Left lobe of liver (tissue), 2 donors: ENCODE results near the gene BPI. TPM values are rescaled to one million over a fixed set of nuclear protein-coding genes. Genes with fewer than 3 reads are reported as not detected.
"Not testable (repeated sequence)": the region's sequence is repeated elsewhere in the genome, so short reads cannot be mapped to it uniquely, and the experiment has no call there.

ENCODE experiments used
- ATAC-seq: fragments of 200-7000 bp; cut with Tn5 transposase; one replicate; pipeline ENCODE4 v1.9.1; 2020; ENCODE audit warnings: mild to moderate bottlenecking, moderate library complexity
- DNase-seq: peaks from one replicate; pipeline ENCODE4 v3.0.0-alpha.2; 2020; ENCODE audit warnings: low spot score
- total RNA-seq: library from RNA; stranded (reverse); gene quantifications from one replicate; pipeline ENCODE4 v1.2.1, GENCODE V29; 2021
- donor health status: DM: no; HTN: no; CAD: no; lungs with moderate emphysema.
- donor health status: DM: no; HTN: yes; CAD: no.

Gene BPI
- total RNA-seq, 1 donor from 2014 or later, result 0.48 TPM

GRCh38 chr20:38355161-38356012, 51.4 kb downstream of the BPI start:
- ATAC-seq (peak; percentile 81), DNase-seq (peak; percentile 97)

- DNase-seq, result no peak
- no peak for ATAC-seq
These were observed 53.8 kb downstream of the BPI start for GRCh38 chr20:38357653-38358207.

GRCh38 chr20:38358556-38358955, 54.6 kb downstream of the BPI start:
- ATAC-seq, result no peak
- no peak for DNase-seq

- ATAC-seq, result no peak
These were observed 59.2 kb downstream of the BPI start for GRCh38 chr20:38363004-38363747.

GRCh38 chr20:38369389-38369788, 65.4 kb downstream of the BPI start:
- DNase-seq, result no peak
- ATAC-seq, result peak; percentile 43

More at GRCh38 chr20:38363004-38363747, 59.2 kb downstream of the BPI start:
- no peak for DNase-seq

GRCh38 chr20:38372806-38373205, 68.8 kb downstream of the BPI start:
- DNase-seq, result no peak
- ATAC-seq, result peak; percentile 9

GRCh38 chr20:38373231-38373867, 69.4 kb downstream of the BPI start:
- peak; percentile 67 for DNase-seq
- ATAC-seq, result peak; percentile 80

- no peak for DNase-seq
- no peak for ATAC-seq
These were observed 69.9 kb downstream of the BPI start for GRCh38 chr20:38373898-38374297.

- DNase-seq (no peak), ATAC-seq (no peak)
These were observed 73.2 kb downstream of the BPI start for GRCh38 chr20:38377039-38377685.

GRCh38 chr20:38377838-38378237, 73.9 kb downstream of the BPI start:
- not testable (repeated sequence) for DNase-seq, ATAC-seq

GRCh38 chr20:38383147-38383546, 79.2 kb downstream of the BPI start:
- DNase-seq, result no peak
- no peak for ATAC-seq

GRCh38 chr20:38386004-38386403, 82.0 kb downstream of the BPI start:
- DNase-seq (no peak), ATAC-seq (no peak)

- DNase-seq, result no peak
- ATAC-seq, result no peak
These were observed 82.9 kb downstream of the BPI start for GRCh38 chr20:38386851-38387250.

Other genes with a start within 250 kb of the BPI start
- 193 TPM for gene TGM2, start 138.9 kb upstream of the BPI start, total RNA-seq
- 2.7 TPM for gene KIAA1755, start 43.4 kb upstream of the BPI start, total RNA-seq
- gene LBP, start 42.3 kb downstream of the BPI start, total RNA-seq, result 459 TPM
- gene SNHG17, start 131.2 kb downstream of the BPI start, total RNA-seq, result 8.4 TPM
- 9.2 TPM for gene RALGAPB, start 168.7 kb downstream of the BPI start, total RNA-seq